DND-41 (cell line): ENCODE measurements around the gene AGMO.

Source experiments
- CTCF ChIP-seq: IDR thresholded peaks from 2 replicates; pipeline ENCODE4 v1.5.1; 2012; ENCODE audit warnings: borderline replicate concordance, low read length, moderate library complexity, mild to moderate bottlenecking; ENCODE audit not compliant: poor library complexity, severe bottlenecking; ENCODE audit errors: extremely low read depth
- EZH2 ChIP-seq: IDR thresholded peaks from 3 replicates; pipeline ENCODE4 v1.6.1; 2012; ENCODE audit warnings: borderline replicate concordance, low read depth, mild to moderate bottlenecking, moderate library complexity, low read length, inconsistent platforms; ENCODE audit not compliant: severe bottlenecking

DNA sequence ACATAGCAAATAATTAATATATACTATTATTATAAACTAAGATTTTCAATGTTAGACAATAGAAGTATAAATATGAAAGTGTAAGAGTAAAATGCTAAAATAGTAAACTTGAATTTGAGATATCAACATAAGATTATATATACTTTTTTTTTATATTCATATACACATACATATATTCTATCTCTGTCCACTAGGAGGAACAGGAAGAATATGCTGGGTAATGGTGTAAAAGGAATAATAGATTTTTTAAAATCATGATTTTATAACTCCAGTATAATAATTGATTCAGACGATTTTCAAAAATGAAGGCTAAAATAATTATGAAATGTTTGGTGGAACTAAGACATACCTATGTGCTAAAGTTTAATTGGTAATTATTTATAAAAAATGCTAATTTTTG lies 37.7 kb downstream of the AGMO start:
- TF ChIP-seq EZH2 = no peak
- TF ChIP-seq CTCF = no peak
